ENCODE results near the gene CBLB. TPM values are rescaled to one million over a fixed set of nuclear protein-coding genes. Genes with fewer than 3 reads are reported as not detected.

The CBLB gene
- total RNA-seq, 1 donor from 2014 or later = 57.0 TPM

GRCh38 chr3:105811518-105812193 lies 57.2 kb downstream of the CBLB start:
- TF ChIP-seq CTCF (conservative IDR thresholded peaks at IDR 0.05) = no peak
- Mint-ChIP-seq H3K36me3 (peaks cover 20% of the 10 kb centered on the region), H3K4me3 (no peak overlapping the region), H3K4me1 (ENCODE audit: unreplicated experiment) (peaks cover 18% of the 10 kb centered on the region), H3K9me3 (no peaks in the 10 kb centered on the region), H3K27me3 (no peaks in the 10 kb centered on the region), H3K27ac (no peak overlapping the region)
- DNase-seq (ENCODE audit: extremely low spot score, unreplicated experiment) = no peak

- TF ChIP-seq CTCF (conservative IDR thresholded peaks at IDR 0.05) = no peak
- Mint-ChIP-seq H3K27ac (peak overlapping the region; percentile 59), H3K4me1 (ENCODE audit: unreplicated experiment) (peaks cover 18% of the 10 kb centered on the region), H3K27me3 (no peaks in the 10 kb centered on the region), H3K9me3 (no peaks in the 10 kb centered on the region), H3K36me3 (peaks cover 16% of the 10 kb centered on the region), H3K4me3 (no peak overlapping the region)
- no peak for DNase-seq (ENCODE audit: extremely low spot score, unreplicated experiment)
Measured at GRCh38 chr3:105809208-105809888, 59.5 kb downstream of the CBLB start.

- no peak overlapping the region for H3K27ac Mint-ChIP-seq
- H3K4me3 Mint-ChIP-seq = no peak overlapping the region
- DNase-seq (ENCODE audit: extremely low spot score, unreplicated experiment) = no peak
- H3K36me3 Mint-ChIP-seq = peaks cover 20% of the 10 kb centered on the region
- H3K27me3 Mint-ChIP-seq = no peaks in the 10 kb centered on the region
- no peaks in the 10 kb centered on the region for H3K9me3 Mint-ChIP-seq
- H3K4me1 Mint-ChIP-seq (ENCODE audit: unreplicated experiment) = peaks cover 21% of the 10 kb centered on the region
- TF ChIP-seq CTCF (conservative IDR thresholded peaks at IDR 0.05) = no peak
Measured at GRCh38 chr3:105807701-105808100, 61.1 kb downstream of the CBLB start.

GRCh38 chr3:105807146-105807545 lies 61.7 kb downstream of the CBLB start:
- H3K27me3 Mint-ChIP-seq = no peaks in the 10 kb centered on the region
- no peaks in the 10 kb centered on the region for H3K9me3 Mint-ChIP-seq
- no peak overlapping the region for H3K4me3 Mint-ChIP-seq
- no peak for TF ChIP-seq CTCF (conservative IDR thresholded peaks at IDR 0.05)
- H3K36me3 Mint-ChIP-seq = peaks cover 19% of the 10 kb centered on the region
- no peak overlapping the region for H3K27ac Mint-ChIP-seq
- H3K4me1 Mint-ChIP-seq (ENCODE audit: unreplicated experiment) = peaks cover 20% of the 10 kb centered on the region
- no peak for DNase-seq (ENCODE audit: extremely low spot score, unreplicated experiment)

- Mint-ChIP-seq H3K4me3 (no peak overlapping the region), H3K4me1 (ENCODE audit: unreplicated experiment) (peaks cover 20% of the 10 kb centered on the region), H3K9me3 (no peaks in the 10 kb centered on the region), H3K36me3 (peaks cover 14% of the 10 kb centered on the region), H3K27me3 (no peaks in the 10 kb centered on the region), H3K27ac (no peak overlapping the region)
- DNase-seq (ENCODE audit: extremely low spot score, unreplicated experiment) = no peak
- TF ChIP-seq CTCF (conservative IDR thresholded peaks at IDR 0.05) = no peak
Measured at GRCh38 chr3:105806359-105806758, 62.5 kb downstream of the CBLB start.
